Calu3 (cell line): ENCODE measurements around the gene MIPOL1. TPM values are rescaled to one million over a fixed set of nuclear protein-coding genes. Genes with fewer than 3 reads are reported as not detected.
"Not testable (repeated sequence)": the region's sequence is repeated elsewhere in the genome, so short reads cannot be mapped to it uniquely, and the experiment has no call there.

Experiments
- BruUV-seq: library from RNA; stranded (reverse); fragments of 400-500 nt; replicated peaks from 2 replicates; lab custom pipeline; 2021; lab: Mats Ljungman, UMichigan
- CTCF ChIA-PET: fragments of 300-600 bp; sonication (Branson Sonifier 250); formaldehyde crosslinking; loops from one replicate; lab custom pipeline; 2022; ENCODE audit warnings: antibody characterized with exemption; lab: Charles Lee
- DNase-seq: peaks from one replicate; pipeline ENCODE4 v3.0.0; 2022
- H3K27ac Mint-ChIP-seq: one replicate; pipeline ENCODE4 v1.8.0; 2022; ENCODE audit warnings: mixed read lengths; ENCODE audit not compliant: unreplicated experiment
- H3K27me3 Mint-ChIP-seq: one replicate; pipeline ENCODE4 v1.8.0; 2022; ENCODE audit warnings: mixed read lengths; ENCODE audit not compliant: unreplicated experiment
- H3K36me3 Mint-ChIP-seq: one replicate; pipeline ENCODE4 v1.8.0; 2022; ENCODE audit warnings: mild to moderate bottlenecking, moderate library complexity, mixed read lengths; ENCODE audit not compliant: insufficient read depth, unreplicated experiment
- H3K4me1 Mint-ChIP-seq: one replicate; pipeline ENCODE4 v1.8.0; 2022; ENCODE audit warnings: mild to moderate bottlenecking, low read depth, mixed read lengths; ENCODE audit not compliant: unreplicated experiment
- H3K4me3 Mint-ChIP-seq: one replicate; pipeline ENCODE4 v1.8.0; 2022; ENCODE audit warnings: mild to moderate bottlenecking, low read depth, moderate library complexity, mixed read lengths; ENCODE audit not compliant: unreplicated experiment
- H3K9me3 Mint-ChIP-seq: one replicate; pipeline ENCODE4 v1.8.0; 2022; ENCODE audit warnings: low read depth, mixed read lengths; ENCODE audit not compliant: unreplicated experiment
- CTCF ChIP-seq: fragments of 200-600 bp; IDR thresholded peaks from one replicate; pipeline ENCODE4 v1.8.0; 2022; ENCODE audit warnings: antibody characterized with exemption; ENCODE audit not compliant: unreplicated experiment
- intact Hi-C: fragments of 100-400 bp; cut with micrococcal nuclease; formaldehyde crosslinking; loops from one replicate; pipeline ENCODE4 v1.10.0; 2022; ENCODE audit not compliant: unreplicated experiment
- total RNA-seq: library from RNA; stranded (reverse); gene quantifications from 2 replicates; pipeline ENCODE4 v1.2.3, GENCODE V29; 2022

MIPOL1 gene
- total RNA-seq, 1 experiment from 2014 or later = 27.2 TPM

GRCh38 chr14:37215345-37215744, 17.6 kb downstream of the MIPOL1 start:
- Mint-ChIP-seq H3K27me3 (no peaks in the 10 kb centered on the region), H3K36me3 (peaks cover 3% of the 10 kb centered on the region), H3K4me1 (peaks cover 19% of the 10 kb centered on the region), H3K9me3 (peaks cover 3% of the 10 kb centered on the region), H3K4me3 (no peak overlapping the region), H3K27ac (no peak overlapping the region)
- DNase-seq = no peak
- BruUV-seq = no TSS peak
- no peak for TF ChIP-seq CTCF
- CTCF ChIA-PET = interaction anchor here (0.7 kb wide), 1 partner anchor 11 kb away, joined by 5 read pairs; no protein-coding TSS in a partner anchor
- intact Hi-C loops = no loop called here

- no TSS peak for BruUV-seq
- Mint-ChIP-seq H3K4me1 (peaks cover 12% of the 10 kb centered on the region), H3K4me3 (no peak overlapping the region), H3K27me3 (no peaks in the 10 kb centered on the region), H3K36me3 (peaks cover 11% of the 10 kb centered on the region), H3K27ac (no peak overlapping the region), H3K9me3 (peaks cover 10% of the 10 kb centered on the region)
- no peak for DNase-seq
- no peak for TF ChIP-seq CTCF
- CTCF ChIA-PET = interaction anchor here (0.5 kb wide), 1 partner anchor 22 kb away, joined by 3 read pairs; no protein-coding TSS in a partner anchor
- intact Hi-C loops = no loop called here
Observed at GRCh38 chr14:37221073-37221472, 23.3 kb downstream of the MIPOL1 start.

GRCh38 chr14:37223947-37224474, 26.3 kb downstream of the MIPOL1 start:
- Mint-ChIP-seq H3K36me3 (peaks cover 14% of the 10 kb centered on the region), H3K4me1 (peaks cover 23% of the 10 kb centered on the region), H3K27me3 (no peaks in the 10 kb centered on the region), H3K9me3 (peaks cover 12% of the 10 kb centered on the region), H3K27ac (peak overlapping the region; percentile 91), H3K4me3 (peak overlapping the region; percentile 22)
- TF ChIP-seq CTCF = no peak
- intact Hi-C loops = no loop called here
- no TSS peak for BruUV-seq
- DNase-seq = peak; percentile 41
- CTCF ChIA-PET = no interaction called here

GRCh38 chr14:37225668-37226067, 27.9 kb downstream of the MIPOL1 start:
- intact Hi-C loops, CTCF ChIA-PET, DNase-seq, H3K27me3 Mint-ChIP-seq, H3K4me3 Mint-ChIP-seq, BruUV-seq: not testable (repeated sequence)
- H3K27ac Mint-ChIP-seq = peak overlapping the region; percentile 56
- peaks cover 12% of the 10 kb centered on the region for H3K9me3 Mint-ChIP-seq
- peaks cover 23% of the 10 kb centered on the region for H3K4me1 Mint-ChIP-seq
- H3K36me3 Mint-ChIP-seq = peaks cover 14% of the 10 kb centered on the region
